ENCODE results near the gene NOD2. TPM values are rescaled to one million over a fixed set of nuclear protein-coding genes. Genes with fewer than 3 reads are reported as not detected.

The NOD2 gene
- total RNA-seq, 4 donors from 2014 or later, result 10.5 to 28.1 (median 21.6) TPM

GRCh38 chr16:50697421-50697715 is 4.0 kb downstream of the NOD2 start:
- Histone ChIP-seq H3K4me1 (peaks cover 51 to 85% (median 51%) of the 10 kb centered on the region in 3 donors), H3K9me3 (no peaks in the 10 kb centered on the region), H3K4me3 (peak overlapping the region in 3 of 4 donors; percentile 37 to 62 (median 38)), H3K27ac (peak overlapping the region; percentile 83 to 89 (median 88)), H3K27me3 (no peaks in the 10 kb centered on the region), H3K36me3 (peaks cover 0 to 6% (median 0%) of the 10 kb centered on the region in 3 donors)
- intact Hi-C loops (cut with DNase I), result no loop called here
- TF ChIP-seq CTCF (IDR thresholded peaks at IDR 0.05), result no peak
- TF ChIP-seq POLR2A (IDR thresholded peaks at IDR 0.05), result no peak
- 90% methylated on average over 5 of the region's 5 CpGs; no CpG with 5 or more reads in 1 of the 2 donors for WGBS, 2 donors
- DNase-seq, result no peak

- Histone ChIP-seq H3K27me3 (no peaks in the 10 kb centered on the region), H3K27ac (peak overlapping the region; percentile 83 to 89 (median 88)), H3K4me1 (peaks cover 51 to 84% (median 51%) of the 10 kb centered on the region in 3 donors), H3K9me3 (no peaks in the 10 kb centered on the region), H3K4me3 (peak overlapping the region; percentile 15 to 62 (median 38)), H3K36me3 (peaks cover 0 to 6% (median 0%) of the 10 kb centered on the region in 3 donors)
- intact Hi-C loops (cut with DNase I), result no loop called here
- no peak for DNase-seq
- WGBS, 2 donors, result 19 to 44% methylated on average over 14 to 16 of the region's 19 CpGs
- TF ChIP-seq POLR2A (IDR thresholded peaks at IDR 0.05) (no peak), CTCF (IDR thresholded peaks at IDR 0.05) (no peak)
These were observed 4.7 kb downstream of the NOD2 start for GRCh38 chr16:50697881-50698767.

GRCh38 chr16:50699326-50700159 is 6.1 kb downstream of the NOD2 start:
- Histone ChIP-seq H3K4me3 (no peak overlapping the region), H3K27me3 (no peaks in the 10 kb centered on the region), H3K9me3 (peaks cover 0 to 10% (median 9%) of the 10 kb centered on the region in 3 donors), H3K36me3 (peaks cover 0 to 10% (median 0%) of the 10 kb centered on the region in 3 donors), H3K4me1 (peaks cover 44 to 70% (median 45%) of the 10 kb centered on the region in 3 donors), H3K27ac (peak overlapping the region; percentile 78 to 88 (median 84))
- WGBS, 2 donors, result 48 to 71% methylated on average over 1 to 3 of the region's 19 CpGs
- DNase-seq, result no peak
- no peak for TF ChIP-seq CTCF (IDR thresholded peaks at IDR 0.05)
- intact Hi-C loops (cut with DNase I), result no loop called here

GRCh38 chr16:50702725-50703124 is 9.3 kb downstream of the NOD2 start:
- Histone ChIP-seq H3K4me1 (peaks cover 17 to 66% (median 29%) of the 10 kb centered on the region in 3 donors), H3K36me3 (peaks cover 0 to 10% (median 0%) of the 10 kb centered on the region in 3 donors), H3K27ac (peak overlapping the region in 2 of 4 donors; percentile 43 to 59), H3K27me3 (no peaks in the 10 kb centered on the region), H3K4me3 (no peak overlapping the region), H3K9me3 (peaks cover 0 to 13% (median 11%) of the 10 kb centered on the region in 3 donors)
- intact Hi-C loops (cut with DNase I), result no loop called here
- WGBS, 2 donors, result 76 to 100% methylated on average over 1 to 3 of the region's 3 CpGs
- TF ChIP-seq POLR2A (IDR thresholded peaks at IDR 0.05) (no peak), CTCF (IDR thresholded peaks at IDR 0.05) (no peak)
- DNase-seq, result no peak
